CD14-positive monocyte (primary cell): ENCODE results near the gene SLC12A4. TPM values are rescaled to one million over a fixed set of nuclear protein-coding genes. Genes with fewer than 3 reads are reported as not detected.

ENCODE experiments used
- DNase-seq, 3 donors: peaks; one replicate each; pipeline ENCODE4 v3.0.0-alpha.2; 2011 to 2022
- H2AFZ ChIP-seq: 2 replicates; pipeline ENCODE4 v1.6.0; 2012; ENCODE audit warnings: mild to moderate bottlenecking, low read depth, low read length, inconsistent platforms; ENCODE audit not compliant: insufficient read depth, poor library complexity, severe bottlenecking
- H3K27ac ChIP-seq, 2 donors: 1 replicate in 1 of 2; 2 replicates in 1 of 2; pipeline ENCODE4 v1.5.1; 2012 to 2013; ENCODE audit warnings: low read length in 2 of 2, control low read depth in 1 of 2, inconsistent platforms in 1 of 2, low read depth in 1 of 2, mild to moderate bottlenecking in 1 of 2
- H3K27me3 ChIP-seq, 2 donors: one replicate each; pipeline versions ENCODE4 v1.6.0 to v1.6.1; 2011 to 2013; ENCODE audit warnings: low read length in 2 of 2; ENCODE audit not compliant: control insufficient read depth in 2 of 2, insufficient read depth in 2 of 2
- H3K36me3 ChIP-seq, 2 donors: replicated peaks in 1 of 2; 1 replicate in 1 of 2; 2 replicates in 1 of 2; pipeline versions ENCODE4 v1.5.1 to v1.6.1; 2012 to 2013; ENCODE audit warnings: low read length in 2 of 2, control low read depth in 1 of 2, inconsistent platforms in 1 of 2, mild to moderate bottlenecking in 1 of 2; ENCODE audit not compliant: insufficient read depth in 2 of 2, control insufficient read depth in 1 of 2
- H3K4me1 ChIP-seq, 2 donors: 1 replicate in 1 of 2; 2 replicates in 1 of 2; pipeline versions ENCODE4 v1.5.1 to v1.6.1; 2012 to 2013; ENCODE audit warnings: low read length in 2 of 2, control low read depth in 1 of 2, inconsistent platforms in 1 of 2, mild to moderate bottlenecking in 1 of 2, moderate library complexity in 1 of 2; ENCODE audit not compliant: insufficient read depth in 2 of 2, control insufficient read depth in 1 of 2
- H3K4me2 ChIP-seq: replicated peaks from 2 replicates; pipeline ENCODE3; 2012; ENCODE audit warnings: low read length, moderate library complexity, mild to moderate bottlenecking; ENCODE audit not compliant: poor library complexity, severe bottlenecking; ENCODE audit errors: extremely low read depth
- H3K4me3 ChIP-seq, 3 experiments: fragments of 200-600 bp in 1 of 3; sonication (generic) in 1 of 3; replicated peaks in 1 of 3; 1 replicate in 2 of 3; 2 replicates in 1 of 3; pipeline ENCODE4 v1.5.1; 2011 to 2013; ENCODE audit warnings: low read length in 3 of 3, mild to moderate bottlenecking in 3 of 3, control low read depth in 2 of 3, low read depth in 2 of 3, inconsistent platforms in 1 of 3, moderate library complexity in 1 of 3
- H3K79me2 ChIP-seq: 2 replicates; pipeline ENCODE4 v1.6.0; 2012; ENCODE audit warnings: mild to moderate bottlenecking, control low read depth, inconsistent platforms, low read length, moderate library complexity; ENCODE audit not compliant: insufficient read depth
- H3K9ac ChIP-seq: 2 replicates; pipeline ENCODE4 v1.6.0; 2017; ENCODE audit warnings: low read length, mild to moderate bottlenecking; ENCODE audit not compliant: insufficient read depth, poor library complexity, severe bottlenecking
- H3K9me3 ChIP-seq, 2 donors: replicated peaks in 1 of 2; 1 replicate in 1 of 2; 2 replicates in 1 of 2; pipeline versions ENCODE4 v1.5.1 to v1.6.1; 2012 to 2013; ENCODE audit warnings: low read length in 2 of 2, control low read depth in 1 of 2; ENCODE audit not compliant: control insufficient read depth in 1 of 2, insufficient read depth in 1 of 2
- H4K20me1 ChIP-seq: 2 replicates; pipeline ENCODE4 v1.6.0; 2012; ENCODE audit warnings: mild to moderate bottlenecking, low read length, control low read depth, moderate library complexity; ENCODE audit not compliant: insufficient read depth
- H3K27ac Mint-ChIP-seq, 7 donors: one replicate each; pipeline ENCODE4 v1.8.0; 2020; ENCODE audit warnings: mild to moderate bottlenecking in 7 of 7, mixed read lengths in 7 of 7, moderate library complexity in 6 of 7, inconsistent platforms in 2 of 7
- H3K27me3 Mint-ChIP-seq, 3 donors: one replicate each; pipeline ENCODE4 v1.8.0; 2021 to 2022; ENCODE audit warnings: low read depth in 3 of 3, mild to moderate bottlenecking in 3 of 3, mixed read lengths in 3 of 3, moderate library complexity in 3 of 3, inconsistent platforms in 1 of 3
- H3K36me3 Mint-ChIP-seq, 2 donors: one replicate each; pipeline ENCODE4 v1.8.0; 2020; ENCODE audit warnings: mixed read lengths in 2 of 2, inconsistent platforms in 1 of 2, mild to moderate bottlenecking in 1 of 2
- H3K4me1 Mint-ChIP-seq: one replicate; pipeline ENCODE4 v1.8.0; 2020; ENCODE audit warnings: mild to moderate bottlenecking, mixed read lengths
- H3K4me3 Mint-ChIP-seq, 2 donors: one replicate each; pipeline ENCODE4 v1.8.0; 2020; ENCODE audit warnings: mild to moderate bottlenecking in 2 of 2, mixed read lengths in 2 of 2, moderate library complexity in 1 of 2
- H3K9me3 Mint-ChIP-seq, 7 donors: one replicate each; pipeline ENCODE4 v1.8.0; 2020 to 2022; ENCODE audit warnings: mixed read lengths in 7 of 7, mild to moderate bottlenecking in 6 of 7, moderate library complexity in 6 of 7, inconsistent platforms in 2 of 7
- WGBS: methylation state at CpG from one replicate; pipeline ENCODE4 v1.1.5; 2013; ENCODE audit warnings: missing lambda C conversion rate; ENCODE audit not compliant: insufficient coverage; 5-methylcytosine and 5-hydroxymethylcytosine counted together
- intact Hi-C, 2 donors: fragments of 100-400 bp; cut with micrococcal nuclease; formaldehyde crosslinking; loops; one replicate each; pipeline versions ENCODE4 v1.15.0 to v1.15.1; 2023
- polyA plus RNA-seq, 3 donors: library from polyadenylated mRNA; depleted of rRNA in 1 of 3; unstranded in 2 of 3; stranded (reverse) in 1 of 3; fragments of 300-500 nt in 2 of 3; fragments of >200 nt in 1 of 3; fragmentation: Illumina TruSeq in 2 of 3; gene quantifications; 1 replicate in 2 of 3; 2 replicates in 1 of 3; pipeline ENCODE4 v1.2.3, GENCODE V29; 2012 to 2021
- small RNA-seq: library from RNA; depleted of rRNA; stranded (forward); fragments of <200 nt; gene quantifications from one replicate; pipeline ENCODE3, GENCODE V24; 2012; ENCODE audit warnings: low read depth; ENCODE audit not compliant: insufficient read length
- TF ChIP-seq, protein P1 (sequence below): fragments of 200-600 bp; IDR thresholded peaks from one replicate; pipeline ENCODE4 v1.8.0; 2022; ENCODE audit warnings: antibody characterized with exemption, mild to moderate bottlenecking

Gene SLC12A4
- polyA plus RNA-seq, 3 donors: 7.3 to 57.2 (median 7.7) TPM

DNA sequence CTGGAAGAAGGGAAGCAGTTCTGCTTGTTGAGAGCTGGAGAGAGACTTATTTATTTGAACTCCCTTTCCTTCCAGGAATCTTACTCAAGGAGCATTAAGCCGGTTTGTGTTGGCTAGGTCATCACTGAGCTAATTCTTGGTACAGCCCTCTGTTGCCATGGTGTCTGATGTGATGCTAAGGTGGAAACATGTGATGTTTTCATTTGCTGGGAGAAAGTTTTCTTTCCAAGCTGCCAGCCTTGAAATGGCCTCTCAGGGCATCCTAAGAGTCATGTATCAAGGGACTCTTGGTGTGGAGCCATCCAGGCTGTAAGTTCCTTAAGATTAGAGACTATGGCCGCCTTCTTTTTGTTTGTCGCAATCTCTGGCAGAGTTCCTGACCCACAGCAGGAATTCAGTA lies 71.2 kb downstream of the SLC12A4 start:
- H3K9me3 Mint-ChIP-seq: no peaks in the 10 kb centered on the region
- Histone ChIP-seq H3K4me2 (no peak overlapping the region), H3K9me3 (no peaks in the 10 kb centered on the region), H3K27me3 (no peaks in the 10 kb centered on the region), H2AFZ (no peak overlapping the region), H3K36me3 (peaks cover 4 to 23% of the 10 kb centered on the region in 2 donors), H3K79me2 (peaks cover 85% of the 10 kb centered on the region), H4K20me1 (peaks cover 56% of the 10 kb centered on the region), H3K4me3 (no peak overlapping the region), H3K9ac (no peak overlapping the region), H3K4me1 (peaks cover 18 to 20% of the 10 kb centered on the region in 2 donors), H3K27ac (no peak overlapping the region)
- peaks cover 8 to 27% of the 10 kb centered on the region in 2 donors for H3K36me3 Mint-ChIP-seq
- no peaks in the 10 kb centered on the region for H3K27me3 Mint-ChIP-seq
- peaks cover 24% of the 10 kb centered on the region for H3K4me1 Mint-ChIP-seq
- WGBS: 100% methylated on average over 2 of the region's 3 CpGs
- H3K4me3 Mint-ChIP-seq: no peak overlapping the region
- peak overlapping the region in 1 of 7 donors; percentile 10 for H3K27ac Mint-ChIP-seq
- TF ChIP-seq, protein P1, sequence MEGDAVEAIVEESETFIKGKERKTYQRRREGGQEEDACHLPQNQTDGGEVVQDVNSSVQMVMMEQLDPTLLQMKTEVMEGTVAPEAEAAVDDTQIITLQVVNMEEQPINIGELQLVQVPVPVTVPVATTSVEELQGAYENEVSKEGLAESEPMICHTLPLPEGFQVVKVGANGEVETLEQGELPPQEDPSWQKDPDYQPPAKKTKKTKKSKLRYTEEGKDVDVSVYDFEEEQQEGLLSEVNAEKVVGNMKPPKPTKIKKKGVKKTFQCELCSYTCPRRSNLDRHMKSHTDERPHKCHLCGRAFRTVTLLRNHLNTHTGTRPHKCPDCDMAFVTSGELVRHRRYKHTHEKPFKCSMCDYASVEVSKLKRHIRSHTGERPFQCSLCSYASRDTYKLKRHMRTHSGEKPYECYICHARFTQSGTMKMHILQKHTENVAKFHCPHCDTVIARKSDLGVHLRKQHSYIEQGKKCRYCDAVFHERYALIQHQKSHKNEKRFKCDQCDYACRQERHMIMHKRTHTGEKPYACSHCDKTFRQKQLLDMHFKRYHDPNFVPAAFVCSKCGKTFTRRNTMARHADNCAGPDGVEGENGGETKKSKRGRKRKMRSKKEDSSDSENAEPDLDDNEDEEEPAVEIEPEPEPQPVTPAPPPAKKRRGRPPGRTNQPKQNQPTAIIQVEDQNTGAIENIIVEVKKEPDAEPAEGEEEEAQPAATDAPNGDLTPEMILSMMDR: no peak
- intact Hi-C loops: loop anchor here in 1 of 2 donors (5.0 kb wide), 1 partner anchor 35 kb away; the partner anchor contains the start of gene CTRL
- DNase-seq: no peak

DNA sequence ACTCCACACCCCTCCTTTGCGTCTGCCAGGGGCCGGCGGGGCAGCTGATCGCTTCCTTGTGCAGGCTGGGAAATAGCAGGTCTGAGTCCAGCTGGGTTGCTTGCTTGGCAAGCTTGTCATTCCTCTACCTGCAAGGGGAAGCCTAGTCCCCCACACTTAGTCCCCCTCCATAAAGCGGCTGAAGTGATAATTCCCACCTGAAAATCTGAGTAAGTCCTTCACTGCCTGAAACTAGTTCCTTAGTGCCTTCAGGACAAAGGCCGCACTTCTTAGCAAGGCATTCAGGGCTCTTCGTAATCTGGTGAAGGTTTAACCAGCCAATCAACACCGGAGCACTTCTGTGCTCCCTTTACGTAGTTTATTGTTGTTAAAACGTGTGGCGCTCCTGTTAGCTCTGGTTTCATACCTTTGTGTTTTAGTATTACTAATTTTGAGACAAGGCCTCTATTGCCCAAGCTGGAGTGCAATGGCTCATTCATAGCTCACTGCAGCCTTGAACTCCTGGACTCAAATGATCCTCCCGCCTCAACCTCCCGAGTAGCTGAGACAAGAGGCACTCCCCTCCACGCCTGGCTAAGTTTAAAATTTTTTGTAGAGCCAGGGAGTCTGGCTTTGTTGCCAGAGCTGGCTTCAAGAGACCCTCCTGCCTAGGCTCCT lies 74.6 kb downstream of the SLC12A4 start:
- H3K4me1 Mint-ChIP-seq: peaks cover 24% of the 10 kb centered on the region
- Histone ChIP-seq H3K36me3 (no peaks in the 10 kb centered on the region), H3K79me2 (peaks cover 57% of the 10 kb centered on the region), H3K27ac (peak overlapping the region; percentile 89 to 97), H3K4me3 (peak overlapping the region; percentile 52 to 91 (median 90)), H3K27me3 (no peaks in the 10 kb centered on the region), H3K9me3 (no peaks in the 10 kb centered on the region), H3K4me2 (peak overlapping the region; percentile 91), H3K4me1 (peaks cover 18 to 21% of the 10 kb centered on the region in 2 donors), H4K20me1 (peaks cover 27% of the 10 kb centered on the region), H3K9ac (peak overlapping the region; percentile 99), H2AFZ (peak overlapping the region; percentile 91)
- peak overlapping the region; percentile 93 to 98 (median 95) for H3K27ac Mint-ChIP-seq
- no peaks in the 10 kb centered on the region for H3K9me3 Mint-ChIP-seq
- 40% methylated on average over 11 of the region's 14 CpGs for WGBS
- no peaks in the 10 kb centered on the region for H3K27me3 Mint-ChIP-seq
- TF ChIP-seq, protein P1: no peak
- no peak for DNase-seq
- intact Hi-C loops: loop anchor here in 1 of 2 donors (5.0 kb wide), 3 partner anchors 43 to 332 kb away; partner anchors contain the start of genes CTCF, PSMB10, RANBP10 and TSNAXIP1
- peak overlapping the region; percentile 89 to 95 for H3K4me3 Mint-ChIP-seq
- peaks cover 5 to 13% of the 10 kb centered on the region in 2 donors for H3K36me3 Mint-ChIP-seq

Small RNA genes within 50 kb of the gene (small RNA-seq; reads per million reads assigned to genes)
- not detected for gene RNU6-359P

Other genes with a start within 250 kb of the SLC12A4 start
- gene GFOD2, start 249.3 kb downstream of the SLC12A4 start, polyA plus RNA-seq: 1 to 10 TPM; 3.7 to 9.4 (median 3.8) TPM
- gene RANBP10, start 162.1 kb downstream of the SLC12A4 start, polyA plus RNA-seq: 10 to 100 TPM in 1 of 3 donors, 1 to 10 TPM in 2; 6.4 to 16.7 (median 6.6) TPM
- gene TSNAXIP1, start 161.7 kb downstream of the SLC12A4 start, polyA plus RNA-seq: under 1 TPM in 1 of 3 donors, not detected in 2; 0.23 TPM
- 10 to 100 TPM; 17.6 to 84.2 (median 52.5) TPM for gene THAP11, start 126.3 kb downstream of the SLC12A4 start, polyA plus RNA-seq
- 100 to 1,000 TPM in 1 of 3 donors, 10 to 100 TPM in 2; 64.2 to 104 (median 90.3) TPM for gene NUTF2, start 121.7 kb downstream of the SLC12A4 start, polyA plus RNA-seq
- gene CENPT, start 120.9 kb downstream of the SLC12A4 start, polyA plus RNA-seq: 100 to 1,000 TPM in 1 of 3 donors, 10 to 100 TPM in 1, 1 to 10 TPM in 1; 8.3 to 120 (median 12.4) TPM
- gene EDC4, start 95.6 kb downstream of the SLC12A4 start, polyA plus RNA-seq: 10 to 100 TPM; 13.7 to 84.9 (median 18.2) TPM
- gene NRN1L, start 83.8 kb downstream of the SLC12A4 start, polyA plus RNA-seq: 1 to 10 TPM in 1 of 3 donors, under 1 TPM in 1, not detected in 1; 0.50 to 3.6 TPM
- gene PSKH1, start 75.4 kb downstream of the SLC12A4 start, polyA plus RNA-seq: 10 to 100 TPM; 11.0 to 19.7 (median 16.8) TPM
- gene CTRL, start 36.8 kb downstream of the SLC12A4 start, polyA plus RNA-seq: 10 to 100 TPM in 1 of 3 donors, 1 to 10 TPM in 1, under 1 TPM in 1; 0.69 to 17.4 (median 1.6) TPM
- 100 to 1,000 TPM; 158 to 798 (median 609) TPM for gene PSMB10, start 31.8 kb downstream of the SLC12A4 start, polyA plus RNA-seq
- gene LCAT, start 24.5 kb downstream of the SLC12A4 start, polyA plus RNA-seq: 10 to 100 TPM in 1 of 3 donors, under 1 TPM in 1, not detected in 1; 0.17 to 16.2 TPM
- gene DPEP3, start 11.9 kb upstream of the SLC12A4 start, polyA plus RNA-seq: 1 to 10 TPM in 1 of 3 donors, under 1 TPM in 2; 0.20 to 1.8 (median 0.25) TPM
- 100 to 1,000 TPM; 117 to 235 (median 124) TPM for gene DPEP2, start 30.8 kb upstream of the SLC12A4 start, polyA plus RNA-seq
- not detected for gene DPEP2NB, start 47.3 kb upstream of the SLC12A4 start, polyA plus RNA-seq
- 10 to 100 TPM; 14.7 to 42.9 (median 27.7) TPM for gene DDX28, start 54.6 kb upstream of the SLC12A4 start, polyA plus RNA-seq
- 10 to 100 TPM; 18.4 to 40.7 (median 33.2) TPM for gene DUS2, start 54.6 kb upstream of the SLC12A4 start, polyA plus RNA-seq
- 10 to 100 TPM; 14.3 to 21.8 (median 15.8) TPM for gene NFATC3, start 116.7 kb upstream of the SLC12A4 start, polyA plus RNA-seq